CD4-positive, alpha-beta T cell treated with Interleukin-17A for 1 hour (primary cell): ENCODE measurements around the gene NEK11.

Experiments
- DNase-seq: peaks from one replicate; pipeline ENCODE4 v3.0.0-alpha.2; 2020

Gene NEK11

GRCh38 chr3:131143802-131144201 lies 117.1 kb downstream of the NEK11 start:
- no peak for DNase-seq

GRCh38 chr3:131147534-131147933 lies 120.9 kb downstream of the NEK11 start:
- no peak for DNase-seq

- DNase-seq: no peak
Observed at GRCh38 chr3:131158434-131158833, 131.8 kb downstream of the NEK11 start.

- no peak for DNase-seq
Observed at GRCh38 chr3:131162516-131162915, 135.8 kb downstream of the NEK11 start.

GRCh38 chr3:131167867-131168266 lies 141.2 kb downstream of the NEK11 start:
- no peak for DNase-seq

- no peak for DNase-seq
Observed at GRCh38 chr3:131169331-131169730, 142.7 kb downstream of the NEK11 start.

GRCh38 chr3:131172502-131173200 lies 146.0 kb downstream of the NEK11 start:
- DNase-seq: no peak

- DNase-seq: peak; percentile 38
Observed at GRCh38 chr3:131174752-131175151, 148.1 kb downstream of the NEK11 start.

GRCh38 chr3:131178710-131179375 lies 152.2 kb downstream of the NEK11 start:
- no peak for DNase-seq

GRCh38 chr3:131192701-131193100 lies 166.0 kb downstream of the NEK11 start:
- no peak for DNase-seq

- DNase-seq: no peak
Observed at GRCh38 chr3:131193641-131194238, 167.1 kb downstream of the NEK11 start.

GRCh38 chr3:131194816-131195215 lies 168.1 kb downstream of the NEK11 start:
- no peak for DNase-seq

- no peak for DNase-seq
Observed at GRCh38 chr3:131200636-131201199, 174.0 kb downstream of the NEK11 start.

- no peak for DNase-seq
Observed at GRCh38 chr3:131216330-131216729, 189.7 kb downstream of the NEK11 start.

GRCh38 chr3:131216801-131217200 lies 190.1 kb downstream of the NEK11 start:
- no peak for DNase-seq

GRCh38 chr3:131217296-131217741 lies 190.6 kb downstream of the NEK11 start:
- DNase-seq: no peak

GRCh38 chr3:131218196-131218595 lies 191.5 kb downstream of the NEK11 start:
- DNase-seq: no peak

- DNase-seq: no peak
Observed at GRCh38 chr3:131221731-131222130, 195.1 kb downstream of the NEK11 start.

GRCh38 chr3:131222599-131222998 lies 195.9 kb downstream of the NEK11 start:
- no peak for DNase-seq

- DNase-seq: no peak
Observed at GRCh38 chr3:131223373-131224289, 197.0 kb downstream of the NEK11 start.

GRCh38 chr3:131224886-131225550 lies 198.3 kb downstream of the NEK11 start:
- no peak for DNase-seq

- no peak for DNase-seq
Observed at GRCh38 chr3:131228522-131228921, 201.8 kb downstream of the NEK11 start.
